Mesothelial cell of epicardium (in vitro differentiated cells): ENCODE measurements around the gene C1QC. TPM values are rescaled to one million over a fixed set of nuclear protein-coding genes. Genes with fewer than 3 reads are reported as not detected.

Experiments used
- DNase-seq, 2 experiments: peaks; one replicate each; pipeline ENCODE4 v3.0.0; 2021; ENCODE audit warnings: low spot score in 2 of 2; ENCODE audit not compliant: unreplicated experiment in 2 of 2
- H3K27ac Mint-ChIP-seq: 2 replicates; pipeline ENCODE4 v1.8.0; 2021; ENCODE audit warnings: mixed read lengths
- H3K27me3 Mint-ChIP-seq: 2 replicates; pipeline ENCODE4 v1.8.0; 2021; ENCODE audit warnings: low read depth, mixed read lengths
- H3K36me3 Mint-ChIP-seq: 2 replicates; pipeline ENCODE4 v1.8.0; 2021; ENCODE audit warnings: mixed read lengths
- H3K4me1 Mint-ChIP-seq: 2 replicates; pipeline ENCODE4 v1.8.0; 2021; ENCODE audit warnings: mixed read lengths
- H3K4me3 Mint-ChIP-seq: 2 replicates; pipeline ENCODE4 v1.8.0; 2021; ENCODE audit warnings: mild to moderate bottlenecking, moderate library complexity, mixed read lengths
- H3K9me3 Mint-ChIP-seq: 2 replicates; pipeline ENCODE4 v1.8.0; 2021; ENCODE audit warnings: mixed read lengths
- CTCF ChIP-seq: fragments of 200-600 bp; sonication (generic); IDR thresholded peaks from one replicate; pipeline ENCODE4 v1.5.0; 2021; ENCODE audit warnings: antibody characterized with exemption; ENCODE audit not compliant: unreplicated experiment
- total RNA-seq: library from RNA; stranded (reverse); gene quantifications from 3 replicates; pipeline ENCODE4 v1.2.1, GENCODE V29; 2021

Gene C1QC
- total RNA-seq, 1 donor from 2014 or later, result not detected

GRCh38 chr1:22641906-22642636 lies 1.4 kb upstream of the C1QC start:
- H3K9me3 Mint-ChIP-seq, result no peaks in the 10 kb centered on the region
- H3K36me3 Mint-ChIP-seq, result no peaks in the 10 kb centered on the region
- H3K4me3 Mint-ChIP-seq, result no peak overlapping the region
- peak; percentile 80 to 93 for DNase-seq
- peaks cover 5% of the 10 kb centered on the region for H3K27me3 Mint-ChIP-seq
- no peak overlapping the region for H3K27ac Mint-ChIP-seq
- TF ChIP-seq CTCF, result peak; percentile 87
- peaks cover 6% of the 10 kb centered on the region for H3K4me1 Mint-ChIP-seq

- no peak for DNase-seq
- Mint-ChIP-seq H3K27me3 (peaks cover 3% of the 10 kb centered on the region), H3K27ac (no peak overlapping the region), H3K9me3 (no peaks in the 10 kb centered on the region), H3K4me1 (peaks cover 6% of the 10 kb centered on the region), H3K36me3 (no peaks in the 10 kb centered on the region), H3K4me3 (no peak overlapping the region)
- no peak for TF ChIP-seq CTCF
Observed at GRCh38 chr1:22643928-22644327, 495 bp downstream of the C1QC start.

- Mint-ChIP-seq H3K4me3 (no peak overlapping the region), H3K4me1 (peaks cover 4% of the 10 kb centered on the region), H3K36me3 (no peaks in the 10 kb centered on the region), H3K9me3 (no peaks in the 10 kb centered on the region), H3K27me3 (peaks cover 5% of the 10 kb centered on the region), H3K27ac (no peak overlapping the region)
- DNase-seq, result no peak
- TF ChIP-seq CTCF, result no peak
Observed at GRCh38 chr1:22645931-22646330, 2.5 kb downstream of the C1QC start.

GRCh38 chr1:22646384-22646783 lies 3.0 kb downstream of the C1QC start:
- no peak overlapping the region for H3K4me3 Mint-ChIP-seq
- peaks cover 5% of the 10 kb centered on the region for H3K27me3 Mint-ChIP-seq
- TF ChIP-seq CTCF, result no peak
- no peaks in the 10 kb centered on the region for H3K9me3 Mint-ChIP-seq
- H3K4me1 Mint-ChIP-seq, result no peaks in the 10 kb centered on the region
- H3K27ac Mint-ChIP-seq, result no peak overlapping the region
- H3K36me3 Mint-ChIP-seq, result no peaks in the 10 kb centered on the region
- DNase-seq, result no peak

GRCh38 chr1:22650089-22650693 lies 6.8 kb downstream of the C1QC start:
- H3K27me3 Mint-ChIP-seq, result peaks cover 8% of the 10 kb centered on the region
- no peak overlapping the region for H3K27ac Mint-ChIP-seq
- TF ChIP-seq CTCF, result no peak
- H3K4me1 Mint-ChIP-seq, result peaks cover 3% of the 10 kb centered on the region
- no peaks in the 10 kb centered on the region for H3K9me3 Mint-ChIP-seq
- H3K4me3 Mint-ChIP-seq, result no peak overlapping the region
- no peak for DNase-seq
- H3K36me3 Mint-ChIP-seq, result no peaks in the 10 kb centered on the region
